Testis (tissue), 2 donors: Measurements from ENCODE around the gene RPL36.

ENCODE experiments used
- CTCF ChIP-seq, 3 experiments: fragments of 450-650 bp in 2 of 3; fragments of 200-600 bp in 1 of 3; sonication (generic) in 1 of 3; IDR thresholded peaks; one replicate each; pipeline ENCODE4 v1.5.1; 2016 to 2019; ENCODE audit warnings: antibody characterized with exemption in 3 of 3, mild to moderate bottlenecking in 2 of 3, moderate library complexity in 1 of 3
- POLR2A ChIP-seq: fragments of 450-650 bp; IDR thresholded peaks from one replicate; pipeline ENCODE4 v1.6.1; 2017; ENCODE audit warnings: antibody characterized with exemption, mild to moderate bottlenecking, moderate library complexity

- TF ChIP-seq CTCF (IDR thresholded peaks at IDR 0.05) (no peak), POLR2A (no peak)
Measured at GRCh38 chr19:5678071-5678718, 11.9 kb upstream of the RPL36 start.
